PC-3 (cell line): ENCODE results near the gene C5. TPM values are rescaled to one million over a fixed set of nuclear protein-coding genes. Genes with fewer than 3 reads are reported as not detected.

Source experiments
- ATAC-seq: fragments of 200-7000 bp; cut with Tn5 transposase; 2 replicates; pipeline ENCODE4 v1.9.1; 2020; ENCODE audit warnings: mild to moderate bottlenecking, moderate library complexity
- BruUV-seq: library from RNA; stranded (reverse); fragments of 400-500 nt; replicated peaks from 2 replicates; lab custom pipeline; 2021; lab: Mats Ljungman, UMichigan
- CTCF ChIA-PET: fragments of 300-600 bp; sonication (Branson Sonifier 250); formaldehyde crosslinking; loops from one replicate; lab custom pipeline; 2022; ENCODE audit warnings: antibody characterized with exemption; lab: Charles Lee
- POLR2A ChIA-PET: fragments of 300-600 bp; sonication (Branson Sonifier 250); formaldehyde crosslinking; loops from one replicate; lab custom pipeline; 2022; ENCODE audit warnings: antibody characterized with exemption; ENCODE audit not compliant: unreplicated experiment; lab: Charles Lee
- DNase-seq: peaks from one replicate; pipeline ENCODE4 v3.0.0-alpha.2; 2015
- H2AFZ ChIP-seq: fragments of 300-600 bp; sonication (generic); 2 replicates; pipeline ENCODE4 v1.6.0; 2016; ENCODE audit warnings: antibody characterized with exemption, low read length
- H3F3A ChIP-seq: fragments of 300-600 bp; sonication (generic); one replicate; pipeline ENCODE4 v1.6.0; 2017; ENCODE audit warnings: antibody characterized with exemption, low read length, control low read depth, mild to moderate bottlenecking; ENCODE audit not compliant: unreplicated experiment
- H3K27ac ChIP-seq: fragments of 300-600 bp; sonication (generic); 2 replicates; pipeline ENCODE4 v1.5.1; 2016; ENCODE audit warnings: mild to moderate bottlenecking, low read length
- H3K27me3 ChIP-seq: fragments of 300-600 bp; sonication (generic); 2 replicates; pipeline ENCODE4 v1.6.1; 2016; ENCODE audit warnings: low read length, mixed read lengths
- H3K36me3 ChIP-seq: fragments of 300-600 bp; sonication (generic); 2 replicates; pipeline ENCODE4 v1.6.1; 2016; ENCODE audit warnings: low read depth, mixed run types, low read length, mixed read lengths
- H3K4me1 ChIP-seq: fragments of 300-600 bp; sonication (generic); 2 replicates; pipeline ENCODE4 v1.5.1; 2016; ENCODE audit warnings: low read length; ENCODE audit not compliant: insufficient read depth
- H3K4me2 ChIP-seq: fragments of 300-600 bp; sonication (generic); 2 replicates; pipeline ENCODE4 v1.6.0; 2016; ENCODE audit warnings: low read length
- H3K4me3 ChIP-seq: fragments of 300-600 bp; sonication (generic); 2 replicates; pipeline ENCODE4 v1.5.1; 2016; ENCODE audit warnings: mild to moderate bottlenecking, low read length, mixed read lengths
- H3K79me2 ChIP-seq: fragments of 300-600 bp; sonication (generic); 2 replicates; pipeline ENCODE4 v1.6.1; 2017; ENCODE audit warnings: low read length, mixed read lengths
- H3K9ac ChIP-seq: fragments of 300-600 bp; sonication (generic); 2 replicates; pipeline ENCODE4 v1.6.0; 2016; ENCODE audit warnings: mild to moderate bottlenecking, low read length
- H3K9me2 ChIP-seq: fragments of 300-600 bp; sonication (generic); replicated peaks from 2 replicates; pipeline ENCODE4 v1.6.1; 2016; ENCODE audit warnings: mixed run types, low read length, mixed read lengths
- H3K9me3 ChIP-seq: fragments of 300-600 bp; sonication (generic); 2 replicates; pipeline ENCODE4 v1.6.1; 2016; ENCODE audit warnings: low read length, mixed read lengths
- H4K20me1 ChIP-seq: fragments of 300-600 bp; sonication (generic); 2 replicates; pipeline ENCODE4 v1.6.1; 2016; ENCODE audit warnings: low read length, mixed read lengths
- CTCF ChIP-seq: fragments of 300-600 bp; sonication (generic); conservative IDR thresholded peaks from 2 replicates; pipeline ENCODE4 v1.5.1; 2017; ENCODE audit warnings: antibody characterized with exemption, low read depth, mild to moderate bottlenecking, low read length
- EZH2 ChIP-seq: fragments of 300-600 bp; sonication (generic); IDR thresholded peaks from one replicate; pipeline ENCODE4 v1.6.1; 2017; ENCODE audit warnings: antibody characterized with exemption, mild to moderate bottlenecking, low read length; ENCODE audit not compliant: unreplicated experiment
- EZH2phosphoT487 ChIP-seq: fragments of 300-600 bp; sonication (generic); IDR thresholded peaks from 2 replicates; pipeline ENCODE4 v1.6.1; 2018; ENCODE audit warnings: mild to moderate bottlenecking, antibody characterized with exemption, low read length, borderline replicate concordance
- intact Hi-C: fragments of 100-400 bp; cut with micrococcal nuclease; formaldehyde crosslinking; loops from 2 replicates; pipeline ENCODE4 v1.9.0; 2023
- total RNA-seq: library from RNA; depleted of rRNA; stranded (reverse); fragments of >200 nt; gene quantifications from 2 replicates; pipeline ENCODE4 v1.2.3, GENCODE V29; 2014

The C5 gene
- total RNA-seq, 1 experiment from 2014 or later: 2.9 TPM

- POLR2A ChIA-PET: no interaction called here
- Histone ChIP-seq H3K9me2 (no peaks in the 10 kb centered on the region), H3K4me1 (peaks cover 4% of the 10 kb centered on the region; the same call in 1 of the 2 replicates), H3K27ac (no peak overlapping the region), H3K4me3 (no peak overlapping the region), H3K4me2 (no peak overlapping the region), H3K27me3 (no peaks in the 10 kb centered on the region), H3K36me3 (no peaks in the 10 kb centered on the region), H3K9me3 (no peaks in the 10 kb centered on the region), H2AFZ (no peak overlapping the region), H4K20me1 (no peaks in the 10 kb centered on the region), H3K9ac (no peak overlapping the region), H3F3A (no peaks in the 10 kb centered on the region), H3K79me2 (no peaks in the 10 kb centered on the region)
- DNase-seq: no peak
- TF ChIP-seq EZH2phosphoT487 (no peak), CTCF (no peak)
- BruUV-seq: no TSS peak
- CTCF ChIA-PET: no interaction called here
- no peak for ATAC-seq
- intact Hi-C loops: no loop called here
Observed at GRCh38 chr9:120919843-120920805, 130.0 kb downstream of the C5 start.

GRCh38 chr9:120918931-120919842 is 130.9 kb downstream of the C5 start:
- no TSS peak for BruUV-seq
- Histone ChIP-seq H3K9ac (no peak overlapping the region), H3K4me1 (peaks cover 12% of the 10 kb centered on the region), H3K79me2 (no peaks in the 10 kb centered on the region), H3K4me3 (no peak overlapping the region), H4K20me1 (no peaks in the 10 kb centered on the region), H3K27me3 (no peaks in the 10 kb centered on the region), H3K9me2 (no peaks in the 10 kb centered on the region), H3K27ac (no peak overlapping the region), H3K36me3 (no peaks in the 10 kb centered on the region), H3K4me2 (no peak overlapping the region), H3K9me3 (no peaks in the 10 kb centered on the region), H3F3A (no peaks in the 10 kb centered on the region), H2AFZ (no peak overlapping the region)
- intact Hi-C loops: no loop called here
- ChIA-PET POLR2A (no interaction called here), CTCF (no interaction called here)
- DNase-seq (no peak), ATAC-seq (no peak)
- no peak for TF ChIP-seq CTCF
- TF ChIP-seq EZH2: no peak
- TF ChIP-seq EZH2phosphoT487: no peak
